Activated CD4-positive, alpha-beta T cell treated with anti-CD3 and anti-CD28 coated beads, Interleukin-2, Interleukin-6, amounts not matched to agents 100 ng/mL and 50 ng/mL, durations not matched to agents 16 hours and 8 hours (primary cell): Measurements from ENCODE around the gene PPID.
"Not testable (repeated sequence)": the region's sequence is repeated elsewhere in the genome, so short reads cannot be mapped to it uniquely, and the experiment has no call there.

Experiments
- DNase-seq: peaks from one replicate; pipeline ENCODE4 v3.0.0-alpha.2; 2020

PPID gene

DNA sequence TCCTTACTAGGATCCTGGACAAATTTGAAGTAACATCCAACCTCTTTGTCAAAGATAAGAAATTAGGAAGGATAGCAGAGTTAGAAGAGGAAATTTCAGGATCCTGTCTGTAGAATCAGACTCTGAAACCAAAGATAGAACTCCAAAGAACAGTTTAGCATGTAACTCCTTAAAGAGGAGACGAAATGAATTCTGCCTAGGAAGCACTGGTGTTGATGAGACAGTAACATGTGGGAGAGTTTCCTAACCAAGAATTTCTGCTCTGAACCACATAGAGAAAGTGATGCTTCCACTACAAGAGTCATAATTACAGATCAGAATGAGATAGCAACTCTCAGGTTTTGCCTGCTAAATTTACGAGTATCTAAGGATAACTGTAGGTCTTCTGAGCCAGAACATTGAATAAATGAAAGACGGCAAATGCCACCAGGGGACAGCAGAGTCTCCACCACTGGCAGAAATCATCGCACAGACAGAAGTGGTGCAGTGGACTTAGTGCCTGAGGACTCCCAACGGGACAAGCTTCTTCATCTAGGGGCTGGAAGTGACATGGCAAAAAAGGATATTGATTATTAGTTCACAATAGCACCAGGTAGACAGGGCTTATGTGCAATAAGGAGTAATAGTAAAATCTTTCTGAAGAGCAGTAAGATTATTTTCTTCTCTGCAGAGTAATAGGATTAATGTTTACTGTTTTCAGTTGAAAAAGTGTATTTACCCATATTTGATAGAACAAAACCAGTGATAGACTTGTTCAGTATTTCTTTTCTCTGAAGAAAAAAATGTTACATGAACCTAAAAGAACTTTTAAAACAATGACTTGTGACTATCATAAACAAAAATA is 6.7 kb upstream of the PPID start:
- peak; percentile 76 for DNase-seq

DNA sequence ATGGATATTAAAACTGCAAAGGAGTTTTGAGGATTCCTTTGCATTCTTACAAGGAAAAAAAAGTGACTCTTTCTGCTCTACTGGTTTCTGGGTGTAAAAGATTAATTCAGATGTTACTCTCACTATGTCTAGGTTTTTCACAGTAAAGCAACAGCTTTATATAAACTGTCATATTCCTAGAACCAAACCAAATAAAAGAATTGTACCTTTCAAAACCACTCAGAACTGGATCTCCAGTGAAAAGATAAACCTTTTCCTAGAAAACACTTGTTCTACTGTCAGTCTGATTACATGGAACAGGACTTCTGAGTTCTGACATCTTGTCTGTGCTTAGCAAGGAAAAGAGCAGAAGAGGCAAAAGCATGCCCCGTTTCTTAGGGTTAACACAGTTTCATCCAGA is 5.0 kb upstream of the PPID start:
- DNase-seq = peak; percentile 44

DNA sequence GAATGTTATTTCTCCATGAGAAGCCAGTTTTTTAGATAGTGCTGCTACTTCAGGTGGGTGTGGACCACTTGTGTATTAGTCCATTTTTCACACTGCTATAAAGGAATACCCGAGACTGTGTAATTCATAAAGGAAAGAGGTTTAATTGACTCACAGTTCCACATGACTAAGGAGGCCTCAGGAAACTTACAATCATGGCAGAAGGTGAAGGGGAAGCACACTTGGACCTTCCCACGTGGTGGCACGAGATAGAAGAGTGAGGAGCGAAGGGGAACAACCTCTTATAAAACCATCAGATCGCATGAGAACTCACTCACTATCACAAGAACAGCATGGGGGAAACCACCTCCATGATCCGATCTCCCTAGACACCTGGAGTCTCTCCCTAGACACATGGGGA is 3.4 kb upstream of the PPID start:
- no peak for DNase-seq

DNA sequence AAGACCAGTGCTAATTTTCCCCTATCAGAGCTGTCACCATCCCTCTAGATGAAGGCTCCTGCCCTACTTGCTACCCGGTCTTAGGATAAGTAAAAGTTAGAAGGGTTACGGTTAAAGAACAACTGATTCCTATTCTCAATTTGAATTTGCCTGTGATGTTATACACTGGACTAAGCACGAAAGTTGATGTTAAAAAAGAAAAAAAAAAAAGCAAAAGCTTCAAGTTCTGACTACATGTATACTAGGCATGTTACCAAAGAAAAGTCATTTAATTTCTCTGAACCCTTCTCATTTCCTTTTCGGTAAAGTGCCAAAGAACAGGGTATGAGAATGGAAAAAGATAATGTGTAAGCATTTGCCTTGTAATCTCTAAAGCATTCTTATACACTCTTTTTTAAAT is 1.4 kb upstream of the PPID start:
- DNase-seq = peak; percentile 55

DNA sequence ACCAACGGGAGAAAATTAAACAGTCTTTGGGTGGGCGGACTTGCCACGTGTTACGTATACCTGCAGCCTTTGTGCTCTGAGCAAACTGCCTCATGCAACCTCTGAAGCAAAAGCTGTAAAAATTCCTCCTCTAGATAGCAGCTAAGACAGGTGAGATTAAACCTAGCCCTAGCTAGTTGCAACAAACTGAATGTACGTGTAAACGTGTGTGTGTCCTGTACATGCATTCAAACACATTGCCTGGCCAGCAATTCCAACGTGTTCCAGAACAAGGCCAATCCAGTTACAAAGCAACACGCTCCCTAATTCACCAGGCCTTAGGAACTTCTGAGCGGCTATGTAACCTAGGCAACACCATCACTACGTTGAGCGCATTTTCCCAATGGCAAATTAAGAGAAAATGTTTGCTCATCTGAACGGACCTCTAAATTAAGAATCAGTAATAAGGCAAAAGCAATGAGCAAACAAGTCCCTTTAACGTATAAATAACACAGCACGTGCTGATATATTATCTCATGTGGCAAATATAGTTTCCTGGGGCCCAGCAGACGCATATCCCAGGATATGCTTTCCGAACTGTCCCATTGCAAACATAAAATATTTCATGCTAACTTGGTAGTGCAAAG is 792 bp downstream of the PPID start:
- DNase-seq = no peak

DNA sequence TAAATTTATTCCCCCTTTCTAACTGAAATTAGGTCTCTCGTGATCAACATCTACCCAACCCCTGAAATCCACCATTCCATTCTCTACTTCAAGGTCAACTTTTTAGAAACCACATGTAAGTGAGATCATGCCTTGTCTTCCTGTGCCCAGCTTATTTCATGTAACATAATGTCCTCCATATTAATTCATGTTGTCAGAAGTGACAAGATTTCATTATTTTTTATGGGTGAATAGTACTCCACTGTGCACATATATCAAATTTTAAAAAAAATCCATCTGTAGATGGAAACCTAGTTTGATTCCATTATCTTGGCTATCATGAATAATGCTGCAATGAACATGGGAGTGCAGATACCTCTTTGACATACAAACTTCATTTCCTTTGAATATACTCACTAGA is 1.5 kb downstream of the PPID start:
- no peak for DNase-seq

DNA sequence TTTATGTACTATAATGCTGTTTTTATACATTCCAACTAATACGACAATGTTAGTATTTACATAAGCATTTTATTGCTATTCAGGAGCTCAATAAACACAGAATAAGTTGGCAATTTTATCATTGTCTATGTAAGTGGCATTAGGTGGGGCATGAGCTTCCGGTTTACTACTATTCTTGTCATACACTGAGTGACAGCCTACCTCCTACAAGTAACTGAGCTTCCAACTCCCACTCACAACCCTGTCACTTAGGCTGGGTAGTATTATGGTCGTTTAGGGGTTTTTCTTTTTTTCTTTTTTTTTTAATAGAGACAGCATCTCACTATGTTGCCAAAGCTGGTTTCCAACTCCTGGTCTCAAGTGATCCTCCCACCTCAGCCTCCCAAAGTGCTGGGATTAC is 7.4 kb downstream of the PPID start:
- no peak for DNase-seq

DNA sequence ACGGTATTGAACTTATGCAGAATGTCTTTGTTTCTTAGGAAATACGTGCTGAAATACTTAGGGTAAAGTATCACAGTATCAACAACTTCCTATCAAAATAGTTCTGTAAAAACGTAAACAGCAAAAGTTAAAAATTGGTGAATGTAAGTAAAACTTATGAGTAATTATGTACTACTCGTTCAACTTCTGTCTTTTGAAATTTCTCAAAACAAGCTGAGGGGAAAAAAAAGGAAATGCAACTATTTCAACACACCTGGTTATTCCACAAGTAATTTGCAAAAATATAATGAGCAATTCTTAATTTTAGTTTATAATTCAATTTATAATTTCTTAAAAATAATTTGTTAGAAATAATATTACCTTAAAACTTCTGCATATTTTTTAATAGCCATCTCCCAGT is 8.3 kb downstream of the PPID start:
- DNase-seq = no peak

DNA sequence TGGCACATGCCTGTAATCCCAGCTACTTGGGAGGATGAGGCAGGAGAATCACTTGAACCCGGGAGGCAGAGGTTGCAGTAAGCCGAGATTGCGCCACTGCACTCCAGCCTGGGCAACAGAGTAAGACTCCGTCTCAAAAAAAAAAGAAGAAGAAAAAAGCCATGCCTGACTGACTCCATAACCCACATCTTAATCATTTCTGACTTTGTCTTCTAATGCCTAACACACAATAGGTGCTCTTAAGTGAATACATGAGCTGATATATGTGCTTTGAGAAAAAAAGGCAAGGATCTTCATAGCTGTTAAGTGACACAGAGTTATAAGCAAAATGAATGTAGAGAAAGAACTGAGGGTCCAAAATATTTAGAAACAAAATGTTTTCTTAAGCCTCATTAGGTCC is 10.6 kb downstream of the PPID start:
- not testable (repeated sequence) for DNase-seq

DNA sequence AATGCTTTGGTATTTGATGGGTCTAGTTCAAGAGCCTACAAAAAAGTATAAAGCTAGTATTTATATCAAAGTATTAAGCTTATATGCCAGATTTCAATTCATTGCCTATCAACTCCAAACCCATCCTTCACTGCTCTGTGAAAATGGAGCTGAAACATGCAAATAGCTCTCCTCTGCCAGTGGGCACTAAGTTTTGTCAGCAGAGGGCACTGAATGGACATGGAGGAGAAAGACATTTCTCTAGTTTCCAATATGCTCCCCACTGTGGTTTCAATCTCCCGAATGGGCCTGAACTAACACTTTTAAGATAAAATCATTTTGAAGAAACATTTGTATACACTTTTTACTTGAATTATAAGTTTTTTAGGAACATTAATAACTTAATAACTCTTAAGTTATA is 12.4 kb downstream of the PPID start:
- no peak for DNase-seq

DNA sequence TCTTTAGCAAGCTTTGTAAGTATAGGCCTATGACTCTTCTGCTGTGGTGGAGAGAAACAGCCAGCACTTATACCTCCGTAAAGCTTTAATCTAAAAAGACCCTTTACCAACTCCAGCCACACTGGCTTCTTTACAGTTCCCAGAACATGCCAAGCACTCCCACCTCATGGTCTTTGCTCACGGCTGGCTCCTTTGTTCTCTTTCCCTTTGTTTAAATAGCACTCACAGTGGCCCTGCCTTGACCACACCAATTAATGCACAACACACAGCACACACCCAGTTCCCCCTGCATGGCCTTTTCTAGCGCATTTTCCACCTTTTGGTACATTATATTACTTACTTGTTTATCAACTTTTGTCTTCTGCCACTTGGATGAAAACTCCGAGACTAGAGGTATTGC is 18.9 kb downstream of the PPID start:
- DNase-seq = no peak

DNA sequence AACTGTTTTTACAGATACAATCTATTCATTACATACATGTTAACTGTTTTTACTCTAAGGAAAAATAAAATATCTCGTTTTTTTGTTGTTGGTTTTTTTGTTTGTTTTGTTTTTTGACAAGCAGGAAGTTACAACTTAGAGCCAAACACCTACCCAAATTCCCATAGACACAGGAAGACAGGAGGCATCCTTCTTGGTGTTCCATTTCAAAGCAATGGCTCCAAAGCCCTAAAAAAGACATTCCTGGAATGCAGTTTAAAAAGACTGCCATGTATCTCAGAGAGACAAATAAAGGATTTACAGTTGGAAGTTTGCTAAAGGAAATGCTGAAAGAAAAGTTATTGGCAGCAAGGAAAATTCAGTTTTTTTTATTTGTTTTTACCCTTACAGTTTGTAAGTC is 34.4 kb downstream of the PPID start:
- DNase-seq = no peak

DNA sequence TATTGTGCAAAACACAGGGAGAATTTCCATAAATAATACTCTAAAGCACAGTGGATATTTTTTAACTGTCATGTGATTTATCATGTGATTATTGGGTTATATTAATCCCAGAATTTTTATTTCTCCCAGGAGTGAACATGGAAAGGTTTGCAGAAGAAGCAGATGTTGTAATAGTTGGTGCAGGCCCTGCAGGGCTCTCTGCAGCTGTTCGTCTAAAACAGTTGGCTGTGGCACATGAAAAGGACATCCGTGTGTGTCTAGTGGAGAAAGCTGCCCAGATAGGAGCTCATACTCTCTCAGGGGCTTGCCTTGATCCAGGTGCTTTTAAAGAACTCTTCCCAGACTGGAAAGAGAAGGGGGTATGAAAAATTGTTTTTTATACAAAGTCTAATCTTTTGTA is 41.1 kb downstream of the PPID start:
- no peak for DNase-seq

DNA sequence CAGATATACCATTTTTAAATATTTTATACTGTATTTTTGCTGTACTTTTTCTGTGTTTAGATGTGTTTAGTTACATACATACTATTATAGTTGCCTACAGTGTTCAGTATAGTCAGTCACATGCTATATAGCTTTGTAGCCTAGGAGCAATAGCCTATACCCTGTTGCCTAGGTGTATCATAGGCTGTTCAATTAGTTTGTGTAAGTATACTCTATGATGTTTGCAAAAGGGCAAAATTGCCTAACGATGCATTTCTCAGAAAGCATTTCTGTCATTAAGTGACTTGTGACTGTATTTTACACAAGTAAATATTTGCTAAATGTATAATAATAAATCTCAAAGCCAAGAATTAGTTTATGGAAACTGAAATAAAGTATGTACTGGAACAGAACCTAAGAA is 41.6 kb downstream of the PPID start:
- DNase-seq = no peak

DNA sequence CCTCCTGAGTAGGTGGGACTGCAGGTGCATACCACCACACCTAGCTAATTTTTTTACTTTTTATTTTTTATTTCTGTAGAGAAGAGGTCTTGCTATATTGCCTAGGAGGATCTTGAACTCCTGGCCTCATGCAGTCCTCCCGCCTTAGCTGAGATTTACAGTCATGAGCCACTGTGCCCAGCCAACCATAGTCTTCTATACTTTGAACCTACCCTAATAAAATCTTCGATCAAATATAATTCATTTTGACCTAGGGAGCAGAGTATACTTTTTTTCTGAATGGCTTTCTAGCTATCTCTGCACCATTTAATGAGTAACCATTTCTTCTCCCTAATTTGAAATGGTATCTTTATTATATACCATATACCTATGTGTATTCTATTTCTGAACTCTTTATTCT is 44.4 kb downstream of the PPID start:
- DNase-seq = no peak

DNA sequence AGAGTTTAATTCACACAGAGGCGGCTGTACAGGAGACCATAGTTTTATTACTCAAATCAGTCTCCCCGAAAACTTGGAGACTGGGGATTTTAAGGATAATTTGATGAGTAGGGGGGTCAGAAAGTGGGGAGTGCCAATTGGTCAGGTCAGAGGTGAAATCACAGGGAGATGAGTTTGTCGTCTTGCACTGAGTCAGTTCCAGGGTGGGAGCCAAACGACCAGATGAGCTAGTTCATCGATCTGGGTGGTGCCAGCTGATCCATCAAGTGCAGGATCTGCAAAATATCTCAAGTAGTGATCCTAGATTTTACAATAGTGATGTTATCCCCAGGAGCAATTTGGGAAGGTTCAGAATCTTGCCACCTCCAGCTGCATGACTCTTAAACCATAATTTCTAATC is 47.1 kb downstream of the PPID start:
- DNase-seq = no peak

DNA sequence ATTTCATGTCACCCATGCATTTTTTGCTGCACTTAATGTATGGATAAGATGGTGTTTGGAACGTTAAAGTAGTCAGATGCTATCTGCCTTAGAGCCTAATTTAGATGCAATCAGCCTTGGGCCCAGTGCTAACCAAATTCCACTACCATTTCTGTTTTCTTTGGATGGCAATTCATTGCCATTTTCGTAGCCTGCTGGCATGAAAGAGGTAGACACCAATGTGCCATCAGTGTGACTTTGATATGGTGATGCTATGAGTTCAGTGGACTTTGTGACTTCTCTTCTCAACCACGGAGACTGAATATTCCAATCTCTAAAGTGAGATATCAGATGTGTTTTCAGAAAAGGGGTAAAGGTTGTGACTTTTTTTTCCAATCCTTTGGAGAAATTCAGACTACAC is 49.6 kb downstream of the PPID start:
- no peak for DNase-seq

DNA sequence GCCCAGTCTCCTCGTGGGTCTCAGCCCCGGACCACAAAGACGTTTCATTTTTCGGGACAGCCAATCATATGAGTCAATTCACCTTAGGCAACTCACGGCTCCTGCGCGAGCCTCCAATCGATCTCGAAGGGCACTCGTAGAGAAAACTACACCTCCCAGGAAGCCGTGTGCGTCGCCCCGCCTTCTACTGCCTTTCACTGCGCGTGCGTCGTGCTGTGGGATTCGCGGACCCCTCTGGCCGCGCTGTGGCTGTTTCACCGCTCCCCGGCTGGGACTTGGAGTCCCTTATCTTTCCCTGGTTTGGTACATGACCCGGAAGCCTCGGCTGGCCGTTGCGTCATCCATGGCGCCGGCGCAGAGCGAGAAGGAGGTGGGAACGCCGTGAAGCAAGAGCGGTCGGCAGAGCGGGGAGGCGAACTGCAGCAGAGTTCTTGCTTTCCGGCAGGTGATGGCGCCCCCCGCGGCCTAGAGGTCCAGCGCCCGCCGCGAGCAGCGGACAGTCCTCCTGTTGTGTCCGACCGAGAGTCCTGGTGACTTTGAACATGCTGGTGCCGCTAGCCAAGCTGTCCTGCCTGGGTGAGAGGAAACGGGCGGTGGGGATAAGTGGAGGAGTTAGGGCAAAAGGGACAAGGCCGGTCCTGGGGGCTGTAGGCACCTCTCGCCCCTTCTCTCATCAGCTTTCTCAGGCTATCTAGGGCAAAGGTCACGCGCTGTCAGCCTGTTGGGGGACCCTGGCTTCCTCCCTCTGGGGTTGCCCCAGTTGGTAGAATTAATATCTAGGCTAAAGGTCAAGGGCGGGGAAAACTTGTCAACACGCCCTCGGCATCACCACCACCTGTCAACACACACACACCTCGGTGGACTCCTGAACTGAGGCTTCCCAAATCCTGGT is 51.0 kb downstream of the PPID start, which contains the start of gene ETFDH:
TSS of gene ETFDH (plus strand) at position 382 of the 892 bp plus-strand sequence. CDS start at position 543, 161 bp downstream.
- peak; percentile 99 for DNase-seq

DNA sequence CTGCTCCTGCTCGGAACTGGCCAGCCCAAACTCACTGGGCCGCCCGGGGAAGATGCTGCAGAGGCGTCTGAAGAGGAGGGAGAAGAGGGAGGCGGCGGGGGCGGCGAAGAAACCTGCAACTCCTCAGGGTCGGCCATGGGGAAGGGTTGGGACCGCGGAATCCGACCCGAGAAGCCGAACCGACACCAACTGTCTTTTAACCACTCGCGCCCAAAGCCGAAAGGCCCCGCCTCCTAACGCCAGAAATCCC is 51.6 kb downstream of the PPID start, which contains the start of gene C4orf46:
TSS of gene C4orf46 (minus strand) at position 223 of the 250 bp plus-strand sequence. CDS start at position 137, 86 bp downstream.
- no peak for DNase-seq

DNA sequence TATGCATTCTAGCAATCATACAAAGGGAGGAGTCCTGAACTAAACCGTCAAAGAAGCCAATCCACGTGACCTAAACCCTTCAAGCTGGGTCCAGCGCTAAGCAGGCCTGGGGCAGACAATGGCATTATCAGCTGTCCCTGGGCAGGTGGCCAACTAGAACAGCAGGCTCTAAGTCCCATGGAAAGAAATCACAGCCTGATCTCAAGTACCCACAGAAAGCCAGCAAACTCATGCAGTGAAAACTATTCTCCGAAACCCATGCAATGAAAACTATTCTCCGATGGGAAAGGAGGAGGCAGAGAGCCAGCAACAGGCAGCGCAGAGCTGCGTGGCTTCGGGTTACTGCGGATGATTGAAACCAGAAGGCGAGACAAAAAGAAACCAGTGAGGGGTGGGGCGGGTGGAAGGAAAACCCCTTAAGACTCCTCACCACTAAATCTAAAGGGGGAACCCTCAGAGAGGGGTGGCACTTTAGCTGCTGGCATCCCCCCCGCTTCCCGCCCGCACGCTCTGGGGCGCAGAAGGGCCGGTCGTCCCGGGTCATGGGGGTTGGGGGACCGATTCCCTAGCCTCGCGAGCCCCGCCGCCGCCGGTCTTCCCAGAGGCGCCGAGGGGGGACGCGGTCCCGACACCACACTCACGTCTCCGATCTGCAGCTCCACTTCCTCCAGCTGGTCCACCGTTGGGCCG is 52.1 kb downstream of the PPID start:
- DNase-seq = peak; percentile 77

DNA sequence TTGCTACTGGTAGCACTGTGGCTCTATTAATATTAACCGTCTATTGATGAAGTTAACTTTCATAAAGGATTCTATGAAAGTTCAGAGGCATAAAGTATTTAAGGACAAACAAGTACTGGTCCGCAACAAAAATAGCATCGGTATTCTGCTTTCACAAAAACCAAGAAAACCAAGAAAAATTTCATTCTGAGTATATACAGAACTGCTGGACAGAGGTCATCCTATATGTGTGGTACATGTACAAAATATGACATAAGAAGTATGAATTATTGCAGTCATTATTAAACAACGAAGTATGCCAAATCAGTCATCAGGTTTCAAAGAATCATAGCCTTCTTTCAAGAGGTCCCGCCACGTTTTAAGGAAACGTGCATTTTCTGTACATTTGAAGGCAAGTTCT is 53.9 kb downstream of the PPID start:
- DNase-seq = no peak

DNA sequence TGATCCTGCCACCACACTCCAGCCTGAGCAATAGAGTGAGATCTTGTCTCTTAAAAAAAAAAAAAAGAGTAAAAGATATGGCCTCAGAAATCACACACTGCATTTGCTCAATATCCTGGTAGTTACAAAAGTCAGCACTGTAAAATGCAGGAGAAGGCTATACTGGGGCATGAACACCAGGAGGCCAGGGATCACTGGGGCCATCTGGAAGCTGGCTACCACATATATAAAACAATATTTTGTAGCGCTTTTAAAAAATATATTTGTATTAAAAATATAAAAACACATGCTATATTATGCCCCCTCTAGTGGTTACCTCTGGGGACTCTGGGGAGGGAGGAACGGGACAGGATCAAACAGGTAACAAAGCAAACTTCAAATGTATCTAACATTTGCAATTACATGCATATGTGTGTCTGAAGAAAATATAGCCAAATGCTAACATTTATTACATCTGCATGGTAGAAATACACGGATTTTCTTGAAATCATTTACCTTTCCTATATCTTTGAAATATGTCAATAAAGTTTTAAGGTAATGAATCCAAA is 55.5 kb downstream of the PPID start:
- peak; percentile 35 for DNase-seq

DNA sequence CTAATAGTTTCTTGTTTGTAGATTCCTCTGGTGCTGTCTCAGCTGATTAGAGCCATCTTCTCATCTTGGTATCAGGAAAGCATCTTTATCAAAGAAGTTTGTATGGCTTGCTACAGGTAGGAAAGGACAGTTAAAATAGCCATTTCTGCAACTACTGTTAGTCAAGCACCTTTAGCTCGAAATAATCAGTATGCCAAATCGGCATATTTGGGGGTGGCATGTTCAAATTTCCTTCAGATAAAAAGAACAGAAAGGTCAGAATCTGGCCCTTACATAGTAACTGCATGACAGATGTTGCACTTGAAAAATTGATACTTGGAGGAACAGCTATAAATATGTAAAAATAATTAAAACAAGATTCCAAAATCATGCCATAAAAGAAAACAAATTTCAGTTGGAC is 56.3 kb downstream of the PPID start:
- no peak for DNase-seq
